T-helper 17 cell (primary cell): ENCODE data around the gene LYZ. TPM values are rescaled to one million over a fixed set of nuclear protein-coding genes. Genes with fewer than 3 reads are reported as not detected.

Source experiments
- ATAC-seq: fragments of 150-1000 bp; cut with Tn5 transposase; 2 replicates; pipeline ENCODE4 v1.10.0; 2021; ENCODE audit warnings: mild to moderate bottlenecking, moderate library complexity
- DNase-seq, 3 donors: peaks; one replicate each; pipeline versions ENCODE4 v3.0.0 to v3.0.0-alpha.2; 2020 to 2021
- H3K9me3 ChIP-seq: one replicate; pipeline ENCODE4 v1.7.0; 2013; ENCODE audit warnings: low read length, mild to moderate bottlenecking; ENCODE audit not compliant: control insufficient read depth, poor library complexity, severe bottlenecking
- H3K27ac Mint-ChIP-seq: one replicate; pipeline ENCODE4 v1.8.0; 2022; ENCODE audit warnings: mild to moderate bottlenecking, moderate library complexity, mixed read lengths
- H3K27me3 Mint-ChIP-seq: one replicate; pipeline ENCODE4 v1.8.0; 2022; ENCODE audit warnings: mixed read lengths
- H3K36me3 Mint-ChIP-seq: one replicate; pipeline ENCODE4 v1.8.0; 2022; ENCODE audit warnings: low read depth, mixed read lengths
- H3K4me1 Mint-ChIP-seq: one replicate; pipeline ENCODE4 v1.8.0; 2022; ENCODE audit warnings: mild to moderate bottlenecking, mixed read lengths
- H3K4me3 Mint-ChIP-seq: one replicate; pipeline ENCODE4 v1.8.0; 2022; ENCODE audit warnings: mild to moderate bottlenecking, moderate library complexity, mixed read lengths
- total RNA-seq, 4 donors: library from RNA in 2 of 4; stranded (reverse) in 2 of 4; gene quantifications; one replicate each; pipeline ENCODE4 v1.2.3 and lab custom pipeline; 2022 to 2026

The LYZ gene
- total RNA-seq, 2 donors from 2014 or later: 66.3 to 134 TPM

DNA sequence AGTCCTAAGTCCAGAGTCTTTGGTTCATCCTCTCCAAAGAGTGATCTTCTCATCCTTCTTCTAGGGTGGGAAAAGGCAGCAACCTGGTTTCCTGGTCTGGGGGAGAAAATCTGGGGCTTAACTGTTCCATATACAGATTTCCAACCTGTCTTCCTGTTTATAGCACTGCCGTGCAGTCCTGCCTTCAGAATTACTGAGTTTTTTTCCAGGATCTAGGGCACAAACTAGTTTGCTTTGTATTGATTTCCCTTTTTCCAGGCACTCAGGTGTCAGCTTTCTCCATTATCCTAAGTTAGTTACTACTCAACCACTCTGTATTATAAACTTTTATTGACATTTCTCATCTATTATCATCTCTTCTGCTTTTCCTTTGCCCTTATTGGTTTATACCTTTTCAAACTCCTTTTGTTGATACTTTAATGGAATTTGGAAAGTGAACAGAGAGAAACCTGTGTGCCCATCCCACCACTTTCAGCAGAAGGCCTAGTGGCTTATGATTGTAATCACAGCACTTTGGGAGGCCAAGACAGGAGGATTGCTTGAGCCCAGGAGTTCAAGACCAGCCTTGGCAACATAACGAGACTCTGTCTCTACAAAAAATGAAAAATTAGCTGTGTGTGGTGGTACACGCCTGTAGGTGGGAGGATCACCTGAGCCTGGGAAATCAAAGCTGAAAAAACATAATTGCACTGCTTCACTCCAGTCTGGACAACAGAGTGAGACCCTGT is 4.1 kb upstream of the LYZ start:
- peaks cover 4% of the 10 kb centered on the region for H3K36me3 Mint-ChIP-seq
- no peak overlapping the region for H3K27ac Mint-ChIP-seq

DNA sequence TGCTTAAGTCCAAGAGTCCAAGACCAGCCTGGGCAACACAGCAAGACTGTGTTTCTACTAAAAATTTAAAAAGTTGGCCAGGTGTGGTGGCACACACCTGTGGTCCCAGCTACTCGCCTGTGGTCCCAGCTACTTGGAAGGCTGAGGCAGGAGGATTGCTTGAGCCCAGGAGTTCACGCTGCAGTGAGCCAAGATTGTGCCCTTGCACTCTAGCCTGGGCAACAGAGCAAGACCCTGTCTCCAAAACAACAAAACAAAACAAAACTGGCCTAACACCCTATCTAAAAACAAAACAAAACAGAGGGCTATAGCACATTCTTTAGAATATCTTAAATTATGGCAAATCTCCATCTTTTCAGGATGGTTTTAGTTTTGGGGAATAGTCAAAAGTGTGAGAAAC is 3.1 kb upstream of the LYZ start:
- H3K4me3 Mint-ChIP-seq: no peak overlapping the region
- ATAC-seq (no peak), DNase-seq (no peak)
- peaks cover 34% of the 10 kb centered on the region for H3K27me3 Mint-ChIP-seq
- no peaks in the 10 kb centered on the region for H3K9me3 ChIP-seq
- no peak overlapping the region for H3K27ac Mint-ChIP-seq
- peaks cover 2% of the 10 kb centered on the region for H3K36me3 Mint-ChIP-seq
- H3K4me1 Mint-ChIP-seq: peaks cover 4% of the 10 kb centered on the region

More for the DNA sequence above, 4.1 kb upstream of the LYZ start:
- DNase-seq: no peak
- ATAC-seq: no peak
- Mint-ChIP-seq H3K27me3 (peaks cover 34% of the 10 kb centered on the region), H3K4me1 (peaks cover 4% of the 10 kb centered on the region), H3K4me3 (no peak overlapping the region)
- H3K9me3 ChIP-seq: no peaks in the 10 kb centered on the region

DNA sequence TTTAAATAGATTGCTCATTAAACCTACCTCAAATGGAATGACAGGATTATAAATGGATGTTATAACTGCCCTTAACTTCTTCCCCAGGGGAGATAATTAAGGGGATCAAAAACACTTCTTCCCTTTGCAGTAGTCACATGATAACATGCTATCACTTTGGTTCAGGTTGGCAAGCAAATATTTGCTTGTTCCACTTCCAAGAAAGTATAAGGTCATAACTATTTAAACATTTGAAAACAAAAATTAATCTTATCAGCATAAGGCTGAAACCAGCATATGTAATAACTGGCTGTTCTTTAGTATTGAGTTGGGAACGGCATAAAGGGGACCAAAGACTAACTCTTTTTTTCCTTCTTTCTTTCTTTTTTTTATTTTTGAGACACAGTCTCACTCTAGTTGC is 2.4 kb upstream of the LYZ start:
- peaks cover 29% of the 10 kb centered on the region for H3K27me3 Mint-ChIP-seq
- DNase-seq (no peak), ATAC-seq (no peak)
- H3K4me1 Mint-ChIP-seq: peaks cover 4% of the 10 kb centered on the region
- no peaks in the 10 kb centered on the region for H3K9me3 ChIP-seq
- H3K27ac Mint-ChIP-seq: no peak overlapping the region
- H3K4me3 Mint-ChIP-seq: no peak overlapping the region
- peaks cover 2% of the 10 kb centered on the region for H3K36me3 Mint-ChIP-seq

DNA sequence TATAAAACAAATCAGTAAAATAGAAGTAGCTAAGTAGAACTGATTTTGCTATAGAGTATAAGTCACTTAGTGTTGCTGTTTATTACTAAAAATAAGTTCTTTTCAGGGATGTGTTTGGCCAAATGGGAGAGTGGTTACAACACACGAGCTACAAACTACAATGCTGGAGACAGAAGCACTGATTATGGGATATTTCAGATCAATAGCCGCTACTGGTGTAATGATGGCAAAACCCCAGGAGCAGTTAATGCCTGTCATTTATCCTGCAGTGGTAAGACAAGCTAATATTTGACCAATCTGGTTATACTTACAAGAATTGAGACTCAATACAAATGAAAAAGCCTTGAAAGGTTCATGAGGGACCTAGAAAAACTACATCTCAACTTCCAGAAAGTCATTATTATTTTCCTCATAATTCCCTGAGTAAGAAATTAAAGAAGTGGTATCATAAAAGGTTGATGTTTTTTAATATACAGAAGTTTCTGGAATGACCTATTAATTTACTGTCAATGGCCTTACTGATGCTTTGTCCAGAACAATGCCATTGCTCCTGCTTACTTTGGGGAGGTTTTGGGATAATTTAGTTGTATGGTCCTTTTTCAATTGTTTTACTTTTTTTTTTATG is 1.9 kb downstream of the LYZ start:
- H3K4me3 Mint-ChIP-seq: no peak overlapping the region
- H3K9me3 ChIP-seq: no peaks in the 10 kb centered on the region
- H3K4me1 Mint-ChIP-seq: peaks cover 4% of the 10 kb centered on the region
- DNase-seq: no peak
- H3K27me3 Mint-ChIP-seq: peaks cover 11% of the 10 kb centered on the region
- H3K27ac Mint-ChIP-seq: no peak overlapping the region
- peaks cover 4% of the 10 kb centered on the region for H3K36me3 Mint-ChIP-seq
- no peak for ATAC-seq

DNA sequence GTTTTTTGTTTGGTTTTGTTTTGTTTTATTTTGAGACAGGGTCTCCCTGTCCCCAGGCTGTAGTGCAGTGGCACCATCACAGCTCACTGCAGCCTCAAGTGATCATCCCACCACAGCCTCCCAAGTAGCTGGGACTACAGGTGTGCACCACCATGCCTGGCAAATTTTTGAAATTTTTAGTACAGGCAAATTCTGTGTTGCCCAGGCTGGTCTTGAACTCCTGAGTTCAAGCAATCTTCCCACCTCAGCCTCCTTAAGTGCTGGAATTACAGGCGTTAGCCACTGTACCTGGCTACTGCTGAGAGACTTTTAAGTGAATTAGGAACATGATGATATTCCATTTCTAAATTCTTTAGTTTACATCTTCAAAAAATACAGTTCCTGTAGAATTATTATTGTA is 2.6 kb downstream of the LYZ start:
- Mint-ChIP-seq H3K27ac (no peak overlapping the region), H3K4me1 (peaks cover 4% of the 10 kb centered on the region), H3K27me3 (peaks cover 11% of the 10 kb centered on the region), H3K36me3 (peaks cover 4% of the 10 kb centered on the region), H3K4me3 (no peak overlapping the region)
- no peaks in the 10 kb centered on the region for H3K9me3 ChIP-seq
- DNase-seq (no peak), ATAC-seq (no peak)

DNA sequence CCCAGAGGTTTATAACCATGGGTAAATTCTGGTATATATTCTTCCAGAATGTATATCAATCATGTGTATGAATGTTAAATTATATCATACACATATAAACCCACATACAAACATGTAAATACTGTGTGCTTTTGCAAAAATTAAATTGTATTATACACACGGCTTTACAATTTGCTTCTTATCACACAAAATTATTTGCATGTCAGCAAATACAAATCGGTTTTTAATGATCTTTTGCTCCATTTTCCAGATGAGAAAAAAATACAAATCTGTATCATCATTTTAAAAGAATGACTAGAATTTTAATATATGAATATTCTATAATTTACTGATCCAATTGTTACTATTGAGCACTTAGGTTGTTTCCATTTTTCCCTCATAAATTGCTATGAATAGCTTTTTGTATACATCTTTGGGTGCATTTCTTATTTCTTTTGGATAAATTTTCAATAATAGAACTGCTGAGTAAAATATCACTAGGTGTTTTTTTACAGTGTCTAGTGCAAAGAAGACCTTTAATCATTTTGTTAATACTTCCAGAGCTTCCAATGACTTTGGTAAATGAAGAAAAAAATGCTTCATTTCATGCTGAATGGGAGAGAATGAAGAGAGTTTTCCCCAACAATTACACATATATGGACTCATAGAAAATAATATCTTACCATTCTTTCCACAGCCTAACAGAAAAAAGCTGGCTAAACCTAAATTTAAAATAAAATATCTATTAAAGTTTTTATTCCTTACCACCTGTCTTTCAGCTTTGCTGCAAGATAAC is 3.5 kb downstream of the LYZ start:
- peaks cover 11% of the 10 kb centered on the region for H3K27me3 Mint-ChIP-seq
- no peaks in the 10 kb centered on the region for H3K9me3 ChIP-seq
- peaks cover 5% of the 10 kb centered on the region for H3K4me1 Mint-ChIP-seq
- no peak overlapping the region for H3K27ac Mint-ChIP-seq
- ATAC-seq (no peak), DNase-seq (no peak)
- peaks cover 4% of the 10 kb centered on the region for H3K36me3 Mint-ChIP-seq
- no peak overlapping the region for H3K4me3 Mint-ChIP-seq

DNA sequence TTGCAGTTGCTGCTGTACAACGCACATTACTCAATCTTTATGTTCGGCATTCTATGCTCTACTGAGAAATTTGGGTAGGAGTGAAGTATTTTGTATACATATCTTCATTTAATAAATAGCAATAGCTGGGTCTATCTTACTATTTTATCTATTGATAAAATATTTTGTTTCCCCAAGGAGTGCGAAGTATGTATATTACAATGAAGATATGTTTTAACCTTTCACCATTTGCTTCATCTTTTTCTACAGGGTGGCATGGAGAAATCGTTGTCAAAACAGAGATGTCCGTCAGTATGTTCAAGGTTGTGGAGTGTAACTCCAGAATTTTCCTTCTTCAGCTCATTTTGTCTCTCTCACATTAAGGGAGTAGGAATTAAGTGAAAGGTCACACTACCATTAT is 4.7 kb downstream of the LYZ start:
- Mint-ChIP-seq H3K27ac (no peak overlapping the region), H3K27me3 (peaks cover 11% of the 10 kb centered on the region), H3K36me3 (peaks cover 4% of the 10 kb centered on the region), H3K4me3 (no peak overlapping the region), H3K4me1 (peaks cover 11% of the 10 kb centered on the region)
- ATAC-seq (no peak), DNase-seq (no peak)
- no peaks in the 10 kb centered on the region for H3K9me3 ChIP-seq

DNA sequence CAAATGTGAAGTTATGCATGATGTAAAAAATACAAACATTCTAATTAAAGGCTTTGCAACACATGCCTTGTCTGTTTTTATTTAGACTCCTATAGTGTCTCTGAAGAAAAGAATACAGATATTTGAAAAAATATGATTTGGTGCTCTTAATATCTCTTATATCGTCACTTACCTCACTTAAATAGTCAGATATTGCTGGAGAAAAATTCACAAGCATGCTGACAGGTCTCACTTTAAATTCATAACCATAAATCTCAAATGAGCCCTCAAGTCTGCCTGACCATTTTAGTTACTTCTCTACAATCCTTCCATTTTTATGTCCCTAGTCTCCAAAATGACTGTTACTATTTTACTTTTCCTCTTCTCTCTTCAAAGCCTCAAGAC is 6.0 kb downstream of the LYZ start:
- ATAC-seq: no peak
- Mint-ChIP-seq H3K4me1 (peaks cover 12% of the 10 kb centered on the region), H3K27me3 (peaks cover 11% of the 10 kb centered on the region), H3K4me3 (no peak overlapping the region), H3K27ac (no peak overlapping the region), H3K36me3 (peaks cover 4% of the 10 kb centered on the region)
- DNase-seq: no peak
- H3K9me3 ChIP-seq: no peaks in the 10 kb centered on the region

DNA sequence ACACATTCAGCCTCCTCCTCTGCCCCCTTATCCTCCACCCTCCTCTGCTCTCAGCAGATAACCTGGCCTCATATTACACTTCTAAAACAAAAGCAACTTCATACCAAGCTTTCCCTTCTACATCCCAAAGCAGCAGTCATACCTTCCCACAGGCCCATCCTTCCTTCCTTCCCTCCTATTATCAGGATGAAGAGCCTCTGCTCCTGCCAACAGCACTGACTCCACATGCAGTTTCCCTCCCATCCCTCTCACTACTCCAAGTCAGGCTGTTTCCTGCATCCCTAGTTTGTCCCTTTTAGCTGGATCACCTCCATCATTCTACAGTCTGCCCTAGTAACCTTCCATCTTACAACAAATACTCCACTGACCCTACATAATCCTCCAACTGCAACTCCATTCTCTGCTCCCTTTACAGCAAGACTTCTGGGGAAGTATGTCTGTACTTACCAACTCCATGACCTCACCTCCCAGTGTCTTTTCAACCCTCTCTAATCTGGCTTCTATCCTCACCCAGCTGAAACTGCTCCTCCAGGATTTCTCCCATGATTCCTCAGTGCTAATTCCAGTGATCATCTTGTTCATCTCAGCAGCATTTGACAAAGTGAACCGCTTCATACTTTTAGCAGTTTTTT is 6.5 kb downstream of the LYZ start:
- Mint-ChIP-seq H3K4me1 (peaks cover 16% of the 10 kb centered on the region), H3K27me3 (peaks cover 11% of the 10 kb centered on the region), H3K4me3 (no peak overlapping the region), H3K36me3 (peaks cover 4% of the 10 kb centered on the region), H3K27ac (no peak overlapping the region)
- DNase-seq: no peak
- no peaks in the 10 kb centered on the region for H3K9me3 ChIP-seq
- ATAC-seq: no peak

DNA sequence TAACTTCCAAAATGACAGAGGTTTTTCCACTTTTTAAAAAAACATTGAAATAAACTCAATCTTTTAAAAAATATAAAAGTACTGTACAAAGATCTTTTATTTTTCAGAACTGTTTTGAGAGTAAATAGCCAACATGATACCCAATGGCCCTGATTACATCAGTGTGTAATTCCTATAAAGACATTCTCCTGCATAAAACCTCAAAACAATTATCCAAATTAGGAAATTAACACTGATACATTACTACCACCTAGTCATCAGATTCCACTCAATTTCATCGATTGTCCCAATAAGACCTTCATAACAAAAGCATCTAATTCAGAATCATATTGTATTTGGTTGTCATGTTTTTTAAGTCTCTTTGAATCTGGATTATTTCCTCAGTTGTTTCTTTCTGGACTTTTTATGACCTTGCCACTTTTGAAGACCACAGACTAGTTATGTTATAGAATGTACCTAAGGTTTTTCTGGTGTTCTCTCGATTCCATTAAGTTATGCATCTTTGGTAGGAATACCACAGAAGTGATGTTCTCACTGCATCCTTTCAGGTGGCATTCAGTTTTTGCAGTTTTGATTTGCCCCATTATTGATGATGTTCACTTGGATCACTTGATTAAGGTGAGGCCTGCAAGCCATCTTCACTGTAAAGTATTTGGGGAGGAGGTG is 7.3 kb downstream of the LYZ start:
- peaks cover 11% of the 10 kb centered on the region for H3K27me3 Mint-ChIP-seq
- no peaks in the 10 kb centered on the region for H3K9me3 ChIP-seq
- H3K4me1 Mint-ChIP-seq: peaks cover 19% of the 10 kb centered on the region
- H3K27ac Mint-ChIP-seq: no peak overlapping the region
- H3K36me3 Mint-ChIP-seq: peaks cover 4% of the 10 kb centered on the region
- no peak for DNase-seq
- no peak for ATAC-seq
- H3K4me3 Mint-ChIP-seq: no peak overlapping the region

DNA sequence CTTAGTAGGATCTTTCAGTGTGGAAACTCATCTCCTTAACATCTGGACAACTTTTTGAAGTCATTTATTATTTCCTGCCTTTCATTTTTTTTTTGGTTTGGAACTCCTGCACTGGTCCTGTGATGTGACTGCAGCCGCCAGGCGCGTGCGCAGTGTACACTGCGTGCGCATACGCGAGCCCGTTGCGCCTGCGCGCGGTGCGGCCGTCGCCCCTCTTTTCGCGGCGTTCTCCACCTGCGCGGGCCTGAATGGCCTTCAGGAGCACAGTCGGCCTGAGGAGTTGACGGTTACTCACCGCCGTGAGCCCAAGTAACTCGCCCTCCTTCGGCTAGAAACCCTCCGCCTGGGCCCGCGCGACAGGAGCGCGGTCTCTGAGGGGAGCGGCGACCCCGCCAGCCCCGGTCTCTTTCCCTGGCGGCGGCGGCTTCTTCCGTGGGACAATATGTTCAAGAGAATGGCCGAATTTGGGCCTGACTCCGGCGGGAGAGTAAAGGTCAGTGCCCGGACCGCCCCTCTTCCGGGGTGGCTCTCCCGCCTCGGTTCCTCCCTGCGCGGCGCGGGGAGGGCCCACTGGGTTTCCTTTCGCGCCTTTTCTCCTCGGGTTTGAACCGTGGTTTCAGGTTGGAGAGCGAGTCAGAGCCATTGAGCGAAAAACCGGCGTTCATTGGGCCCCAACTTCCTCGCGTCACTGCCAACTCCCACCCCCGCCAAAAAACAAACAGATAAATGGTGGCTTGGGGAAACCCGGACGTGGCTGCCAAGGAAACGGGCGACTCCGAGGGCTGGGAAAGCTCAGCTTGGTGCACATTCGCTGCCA is 11.6 kb downstream of the LYZ start, which contains the start of gene YEATS4:
YEATS4 (plus strand) TSS at position 213 of the 817 bp plus-strand sequence; CDS start at position 443, 230 bp downstream.
- ATAC-seq: peak; percentile 84
- H3K9me3 ChIP-seq: no peaks in the 10 kb centered on the region
- Mint-ChIP-seq H3K27me3 (peaks cover 4% of the 10 kb centered on the region), H3K4me3 (peak within 1 kb of the TSS; percentile 95), H3K4me1 (peaks cover 29% of the 10 kb centered on the region), H3K36me3 (peaks cover 5% of the 10 kb centered on the region), H3K27ac (peak within 1 kb of the TSS; percentile 96)
- peak; percentile 79 to 84 (median 84) for DNase-seq

DNA sequence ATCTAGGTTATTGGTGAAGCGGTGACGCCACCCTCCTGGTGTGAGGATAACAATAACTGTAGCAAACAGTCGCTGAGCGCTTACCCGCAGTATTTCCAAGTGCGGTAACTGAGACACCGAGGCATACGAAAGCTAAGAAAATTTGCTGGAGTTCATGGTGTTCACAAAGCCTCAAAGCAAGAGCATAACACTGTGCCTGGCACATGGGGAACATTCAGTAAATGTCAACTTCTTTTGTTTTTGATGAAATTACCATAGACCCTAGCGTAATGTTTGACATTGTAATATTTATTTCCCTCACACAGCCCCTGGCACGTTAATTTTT is 12.1 kb downstream of the LYZ start:
- peaks cover 3% of the 10 kb centered on the region for H3K36me3 Mint-ChIP-seq
- no peak for DNase-seq
- H3K27ac Mint-ChIP-seq: peak overlapping the region; percentile 96
- peak overlapping the region; percentile 95 for H3K4me3 Mint-ChIP-seq
- ATAC-seq: no peak
- H3K4me1 Mint-ChIP-seq: peaks cover 29% of the 10 kb centered on the region
- no peaks in the 10 kb centered on the region for H3K9me3 ChIP-seq
- H3K27me3 Mint-ChIP-seq: no peaks in the 10 kb centered on the region
